ENCODE measurements around the gene NENF.
"Not testable (repeated sequence)": the region's sequence is repeated elsewhere in the genome, so short reads cannot be mapped to it uniquely, and the experiment has no call there.

NENF gene

GRCh38 chr1:212461916-212462660 lies 29.4 kb downstream of the NENF start:
- DNase-seq: no peak

- no peak for DNase-seq
Observed at GRCh38 chr1:212463565-212464285, 31.0 kb downstream of the NENF start.

- no peak for DNase-seq
Observed at GRCh38 chr1:212465311-212465710, 32.6 kb downstream of the NENF start.

GRCh38 chr1:212466437-212466836 lies 33.7 kb downstream of the NENF start:
- no peak for DNase-seq

GRCh38 chr1:212466898-212467650 lies 34.4 kb downstream of the NENF start:
- no peak for DNase-seq

- DNase-seq: no peak
Observed at GRCh38 chr1:212467843-212468482, 35.2 kb downstream of the NENF start.

GRCh38 chr1:212470059-212470458 lies 37.3 kb downstream of the NENF start:
- no peak for DNase-seq

GRCh38 chr1:212471286-212471685 lies 38.6 kb downstream of the NENF start:
- DNase-seq: no peak

GRCh38 chr1:212471891-212472675 lies 39.4 kb downstream of the NENF start:
- no peak for DNase-seq

- no peak for DNase-seq
Observed at GRCh38 chr1:212473729-212474128, 41.0 kb downstream of the NENF start.

- no peak for DNase-seq
Observed at GRCh38 chr1:212475151-212475550, 42.4 kb downstream of the NENF start.

GRCh38 chr1:212475831-212476230 lies 43.1 kb downstream of the NENF start:
- not testable (repeated sequence) for DNase-seq

- DNase-seq: peak; percentile 75
Observed at GRCh38 chr1:212477014-212477679, 44.4 kb downstream of the NENF start.

- DNase-seq: no peak
Observed at GRCh38 chr1:212477680-212478466, 45.2 kb downstream of the NENF start.

GRCh38 chr1:212478467-212479025 lies 45.8 kb downstream of the NENF start:
- no peak for DNase-seq

- DNase-seq: no peak
Observed at GRCh38 chr1:212479188-212479587, 46.5 kb downstream of the NENF start.

GRCh38 chr1:212480711-212481437 lies 48.2 kb downstream of the NENF start:
- DNase-seq: not testable (repeated sequence)

- DNase-seq: no peak
Observed at GRCh38 chr1:212481438-212481767, 48.7 kb downstream of the NENF start.

- DNase-seq: no peak
Observed at GRCh38 chr1:212482006-212482636, 49.4 kb downstream of the NENF start.

Data from DMS 273 treated with DMSO at 0.1 percent for 48 hours (cell line).